ENCODE measurements around the gene HIGD2A. TPM values are rescaled to one million over a fixed set of nuclear protein-coding genes. Genes with fewer than 3 reads are reported as not detected.

HIGD2A gene
- total RNA-seq, 1 experiment from 2014 or later: 98.2 TPM

- TF ChIP-seq USF2 (CRISPR knock-in tag; IDR thresholded peaks at IDR 0.05): no peak
- TF ChIP-seq RORB (CRISPR knock-in tag; IDR thresholded peaks at IDR 0.05): no peak
- peak; percentile 91 for TF ChIP-seq PRDM15 (CRISPR knock-in tag; IDR thresholded peaks at IDR 0.05)
- TF ChIP-seq MLX (CRISPR knock-in tag; IDR thresholded peaks at IDR 0.05): no peak
- TF ChIP-seq GABPB1 (CRISPR knock-in tag; IDR thresholded peaks at IDR 0.05): no peak
- TF ChIP-seq SMAD3 (CRISPR knock-in tag; IDR thresholded peaks at IDR 0.05; ENCODE audit: borderline replicate concordance): 0 out of 2 replicates have a peak, but pooled peaks have one; percentile 15
- no peak for TF ChIP-seq MXD4 (CRISPR knock-in tag; IDR thresholded peaks at IDR 0.05; ENCODE audit: borderline replicate concordance)
- TF ChIP-seq AFF4 (CRISPR knock-in tag; IDR thresholded peaks at IDR 0.05; ENCODE audit: borderline replicate concordance): no peak
- no peak for TF ChIP-seq ZNF138 (CRISPR knock-in tag; conservative IDR thresholded peaks at IDR 0.05)
- no peak for TF ChIP-seq ZNF671 (CRISPR knock-in tag; IDR thresholded peaks at IDR 0.05)
- TF ChIP-seq KAT7 (CRISPR knock-in tag; IDR thresholded peaks at IDR 0.05; ENCODE audit: borderline replicate concordance): no peak
- TF ChIP-seq ATF1 (CRISPR knock-in tag; IDR thresholded peaks at IDR 0.05): no peak
- TF ChIP-seq FOXP4 (CRISPR knock-in tag; IDR thresholded peaks at IDR 0.05): no peak
These were observed 528 bp upstream of the HIGD2A start (continued) for GRCh38 chr5:176388003-176388443.

All from WTC11 (cell line).